ENCODE data around the gene AUTS2.
"Not testable (repeated sequence)": the region's sequence is repeated elsewhere in the genome, so short reads cannot be mapped to it uniquely, and the experiment has no call there.

The AUTS2 gene

DNA sequence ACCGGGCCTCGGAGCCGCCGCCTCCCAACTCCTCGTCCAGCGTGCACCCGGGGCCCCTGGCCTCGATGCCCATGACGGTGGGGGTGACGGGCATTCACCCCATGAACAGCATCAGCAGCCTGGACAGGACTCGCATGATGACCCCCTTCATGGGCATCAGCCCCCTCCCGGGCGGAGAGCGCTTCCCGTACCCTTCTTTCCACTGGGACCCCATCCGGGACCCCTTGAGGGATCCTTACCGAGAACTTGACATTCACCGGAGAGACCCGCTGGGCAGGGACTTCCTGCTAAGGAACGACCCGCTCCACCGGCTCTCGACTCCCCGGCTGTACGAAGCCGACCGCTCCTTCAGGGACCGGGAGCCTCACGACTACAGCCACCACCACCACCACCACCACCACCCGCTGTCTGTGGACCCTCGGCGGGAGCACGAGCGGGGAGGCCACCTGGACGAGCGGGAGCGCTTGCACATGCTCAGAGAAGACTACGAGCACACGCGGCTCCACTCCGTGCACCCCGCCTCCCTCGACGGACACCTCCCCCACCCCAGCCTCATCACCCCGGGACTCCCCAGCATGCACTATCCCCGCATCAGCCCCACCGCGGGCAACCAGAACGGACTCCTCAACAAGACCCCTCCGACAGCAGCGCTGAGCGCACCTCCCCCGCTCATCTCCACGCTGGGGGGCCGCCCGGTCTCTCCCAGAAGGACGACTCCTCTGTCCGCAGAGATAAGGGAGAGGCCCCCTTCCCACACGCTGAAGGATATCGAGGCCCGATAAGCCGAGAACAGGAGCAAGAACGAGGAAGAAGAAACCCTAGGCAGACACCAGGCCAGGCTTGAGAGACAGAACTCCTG, 1192.2 kb downstream of the AUTS2 start:
- DNase-seq, result no peak

DNA sequence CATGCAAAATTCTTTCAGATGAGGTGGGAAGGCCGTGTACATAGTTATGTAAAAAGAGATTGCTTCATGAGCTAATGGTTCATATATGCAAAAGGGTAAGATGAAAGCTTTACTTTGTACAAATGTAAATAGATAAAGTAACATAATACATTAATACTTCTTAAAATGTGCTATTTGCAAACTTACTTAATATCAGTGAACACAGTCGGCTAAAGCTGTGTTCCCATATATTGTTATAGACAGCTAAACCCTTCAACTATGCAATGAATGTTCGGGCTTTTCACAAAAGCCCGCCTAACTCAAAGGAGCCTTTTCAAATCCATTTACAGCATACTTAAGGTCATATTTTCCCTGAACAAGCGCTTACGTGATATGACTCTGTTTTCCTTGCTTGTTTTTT, 1193.1 kb downstream of the AUTS2 start:
- no peak for DNase-seq

GRCh38 chr7:70793060-70793459, 1194.8 kb downstream of the AUTS2 start:
- DNase-seq, result no peak

GRCh38 chr7:70793821-70794220, 1195.5 kb downstream of the AUTS2 start:
- no peak for DNase-seq

DNA sequence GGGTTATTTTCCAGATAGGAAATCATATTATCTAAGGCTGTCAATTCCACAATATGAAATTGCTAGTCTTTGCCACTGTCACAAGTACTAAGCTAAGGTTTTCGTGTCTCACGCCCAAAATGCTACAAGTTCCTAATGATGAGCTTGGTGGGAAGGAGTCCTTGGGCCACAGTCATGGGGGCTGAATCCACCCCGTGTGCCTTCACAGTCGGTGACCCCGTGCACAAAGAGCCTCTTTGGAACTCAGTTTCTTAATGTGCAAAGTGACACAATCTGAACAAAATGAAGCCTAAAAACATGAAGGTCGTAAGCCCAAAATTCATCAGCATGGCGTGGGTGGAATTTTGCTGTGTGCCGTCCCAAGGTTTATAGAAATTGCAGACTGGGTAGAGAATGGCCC, 1196.7 kb downstream of the AUTS2 start:
- no peak for DNase-seq

DNA sequence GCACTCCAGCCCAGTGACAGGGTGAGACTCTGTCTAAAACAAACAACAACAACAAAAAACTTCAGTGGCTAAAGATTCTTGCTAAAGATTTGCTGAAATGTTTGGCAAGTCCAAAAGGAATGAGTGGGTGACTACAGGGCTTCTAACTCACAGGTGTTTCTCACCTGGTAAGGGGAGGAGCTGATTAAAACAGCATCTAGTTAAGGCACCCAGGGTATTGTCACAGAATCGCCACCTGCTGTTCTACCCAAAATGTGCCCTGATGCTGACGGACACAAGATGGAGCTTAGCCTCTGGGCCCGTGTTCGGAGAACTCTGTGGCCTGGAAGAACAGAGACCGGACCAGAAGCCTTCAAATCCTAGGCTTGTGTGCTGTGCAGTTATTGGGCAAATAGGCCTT, 1197.7 kb downstream of the AUTS2 start:
- no peak for DNase-seq

DNA sequence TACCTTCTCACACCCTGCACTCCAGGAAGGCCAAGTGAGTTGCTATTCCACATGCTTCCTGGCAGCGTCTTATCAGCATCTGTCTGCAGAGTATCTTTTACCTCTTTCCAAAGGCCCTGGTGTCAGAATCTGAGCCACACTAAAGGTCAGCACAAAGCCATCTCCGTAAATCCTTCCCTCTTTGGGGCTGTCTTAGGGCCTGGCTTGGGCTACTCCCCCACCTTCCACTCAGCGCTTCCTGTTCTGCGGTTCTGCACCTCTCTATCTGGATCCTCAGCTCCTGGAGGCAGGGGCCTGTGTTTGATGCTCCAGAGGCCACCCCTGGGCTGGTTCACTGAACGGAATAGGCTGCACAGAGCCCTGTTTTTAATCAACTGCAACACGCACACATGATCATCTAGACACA, 1198.8 kb downstream of the AUTS2 start:
- DNase-seq, result peak; percentile 18

DNA sequence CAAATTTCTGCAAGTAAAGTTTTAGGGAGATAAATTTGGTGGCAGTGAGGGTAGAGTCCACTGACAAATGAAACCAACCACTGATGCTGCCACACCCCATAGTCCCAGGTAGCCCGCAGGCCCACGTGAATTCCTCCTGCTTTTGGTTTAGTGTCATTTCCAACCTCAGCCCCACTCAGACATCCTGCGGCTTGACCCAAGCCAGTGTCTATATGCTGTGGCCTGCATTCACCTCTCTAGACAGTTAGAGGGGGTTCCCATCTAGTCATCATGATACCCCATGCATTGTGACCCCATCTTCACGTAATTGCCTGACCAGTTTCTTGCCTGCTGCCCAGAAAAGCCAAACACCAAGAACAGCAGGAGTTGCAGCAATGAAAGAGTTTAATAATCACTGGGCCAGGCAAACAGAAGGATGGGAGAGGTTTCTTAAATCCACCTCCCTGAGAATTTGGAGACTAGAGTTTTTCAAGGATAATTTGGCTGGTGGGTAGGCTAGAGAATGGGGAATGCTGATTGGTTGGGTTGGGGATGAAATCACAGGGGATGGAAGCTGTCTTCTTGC, 1201.6 kb downstream of the AUTS2 start:
- no peak for DNase-seq

DNA sequence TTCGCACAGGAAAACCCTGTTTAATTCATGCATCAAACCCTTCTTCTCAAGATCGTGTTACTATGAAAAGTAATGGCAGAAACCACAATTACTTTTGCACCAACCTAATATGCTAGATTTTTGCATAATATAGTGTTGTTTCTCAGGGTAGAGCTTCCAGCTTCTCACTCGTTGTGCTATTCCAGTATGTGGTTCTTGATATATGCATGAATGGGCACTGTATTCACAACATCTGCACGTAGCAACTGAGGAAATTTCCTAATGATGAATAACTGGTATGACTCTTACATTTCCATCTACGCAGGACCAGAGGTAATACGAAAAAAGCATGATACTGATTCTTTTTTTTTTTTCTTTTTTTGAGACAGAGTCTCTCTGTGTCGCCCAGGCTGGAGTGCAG, 1207.1 kb downstream of the AUTS2 start:
- DNase-seq, result no peak

GRCh38 chr7:70807650-70808049, 1209.4 kb downstream of the AUTS2 start:
- DNase-seq, result no peak

GRCh38 chr7:70808876-70809275, 1210.6 kb downstream of the AUTS2 start:
- DNase-seq, result no peak

DNA sequence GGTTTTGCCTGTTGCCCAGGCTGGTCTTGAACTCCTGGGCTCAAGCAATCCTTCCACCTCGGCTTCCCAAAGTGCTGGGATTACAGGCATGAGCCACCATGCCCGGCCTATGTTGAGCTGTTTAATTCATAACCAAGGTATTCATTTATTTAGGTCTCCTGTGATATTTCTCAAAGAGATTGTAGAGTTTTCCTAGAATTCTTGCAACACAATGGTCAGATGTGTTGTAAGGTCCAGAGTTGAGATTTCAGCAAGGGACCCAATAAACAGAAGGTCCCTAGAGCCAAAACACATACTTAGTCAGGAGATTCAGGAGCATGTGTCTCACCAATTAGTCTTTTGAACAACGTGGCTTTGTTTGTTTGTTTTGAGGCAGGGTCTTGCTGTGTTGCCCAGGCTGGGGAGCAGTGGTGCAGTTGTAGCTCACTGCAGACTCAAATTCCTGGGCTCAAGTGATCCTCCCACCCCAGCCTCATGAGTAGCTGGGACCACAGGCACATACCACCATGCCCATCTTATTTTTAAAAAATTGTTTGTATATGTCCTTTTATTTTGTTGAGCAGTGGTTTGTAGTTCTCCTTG, 1212.4 kb downstream of the AUTS2 start:
- no peak for DNase-seq

DNA sequence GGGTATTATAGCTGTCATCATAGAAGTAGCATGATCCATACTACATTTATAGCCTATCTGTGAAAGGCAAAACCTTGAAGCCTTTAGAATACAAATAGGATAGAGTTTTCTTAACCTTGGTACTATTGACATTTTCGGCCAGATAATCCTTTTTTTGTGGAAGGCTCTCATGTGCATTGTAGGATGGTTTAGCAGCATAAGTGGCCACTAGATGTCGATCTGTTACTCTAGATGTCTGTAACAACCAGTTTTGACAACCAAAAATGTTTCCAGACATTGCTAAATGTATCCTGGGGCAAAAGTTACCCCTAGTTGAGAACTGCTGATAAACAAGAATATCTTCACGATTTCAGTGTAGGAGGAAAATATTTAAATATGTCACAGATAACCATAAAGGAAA, 1214.2 kb downstream of the AUTS2 start:
- DNase-seq, result no peak

- DNase-seq, result not testable (repeated sequence)
These were observed 1224.2 kb downstream of the AUTS2 start for GRCh38 chr7:70822490-70822889.

DNA sequence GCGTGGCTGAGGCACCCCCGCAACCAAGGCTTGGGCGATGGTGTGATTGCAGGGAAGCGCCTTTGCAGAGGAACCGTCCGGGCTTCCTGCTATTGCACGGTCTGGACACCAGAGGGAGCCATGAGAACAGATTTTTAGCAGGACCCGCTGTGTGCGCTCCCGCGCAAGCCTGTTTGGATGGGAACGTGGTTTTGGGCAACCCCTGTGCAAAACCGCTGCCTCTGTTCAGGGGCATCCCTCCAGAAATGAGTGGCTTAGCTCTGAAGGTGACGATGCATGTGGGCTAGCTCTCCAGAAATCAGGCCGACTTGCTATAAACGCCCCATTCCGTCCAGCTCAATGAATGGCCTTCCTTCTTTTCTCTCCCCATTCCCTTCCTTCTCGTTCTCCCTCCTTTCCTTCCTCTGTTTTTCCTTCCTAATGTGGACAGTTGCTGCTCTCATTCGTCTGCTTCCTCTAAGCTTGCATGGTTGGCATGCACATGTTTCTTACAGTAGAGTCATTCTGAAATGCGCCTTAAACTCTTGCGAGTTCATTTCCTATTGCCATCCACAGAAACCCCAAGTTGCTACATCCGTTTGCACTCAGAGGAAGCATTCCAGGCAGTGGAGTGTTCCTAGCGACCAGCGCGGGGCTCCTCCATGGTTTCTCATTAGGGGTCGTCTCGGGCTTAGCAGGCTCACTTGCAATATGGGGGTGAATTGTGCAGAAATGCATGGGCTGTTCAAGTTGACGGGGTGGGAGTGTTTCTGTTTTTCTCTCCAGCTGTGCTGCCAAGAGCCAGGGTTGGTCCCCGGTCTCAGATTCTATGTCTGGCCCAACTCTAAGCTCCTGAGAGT, 1231.2 kb downstream of the AUTS2 start:
- DNase-seq, result peak; percentile 72

DNA sequence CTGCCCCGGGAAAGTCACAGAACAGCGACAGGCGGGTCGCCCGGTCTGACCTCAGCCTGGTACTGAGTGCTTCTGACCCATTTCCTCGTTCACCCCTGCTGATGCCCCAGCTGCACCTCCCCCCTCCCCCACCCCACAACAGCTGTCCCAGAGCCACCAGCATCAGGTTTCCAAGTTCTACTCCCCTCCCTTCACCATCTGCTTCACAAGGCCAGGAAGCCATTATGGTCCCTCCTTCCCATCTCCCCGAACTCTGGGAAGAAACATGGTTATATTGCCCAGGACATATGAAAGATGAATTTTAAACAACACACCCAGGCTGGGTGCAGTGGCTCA, 1231.8 kb downstream of the AUTS2 start:
- no peak for DNase-seq

- no peak for DNase-seq
These were observed 1232.2 kb downstream of the AUTS2 start for GRCh38 chr7:70830426-70830825.

DNA sequence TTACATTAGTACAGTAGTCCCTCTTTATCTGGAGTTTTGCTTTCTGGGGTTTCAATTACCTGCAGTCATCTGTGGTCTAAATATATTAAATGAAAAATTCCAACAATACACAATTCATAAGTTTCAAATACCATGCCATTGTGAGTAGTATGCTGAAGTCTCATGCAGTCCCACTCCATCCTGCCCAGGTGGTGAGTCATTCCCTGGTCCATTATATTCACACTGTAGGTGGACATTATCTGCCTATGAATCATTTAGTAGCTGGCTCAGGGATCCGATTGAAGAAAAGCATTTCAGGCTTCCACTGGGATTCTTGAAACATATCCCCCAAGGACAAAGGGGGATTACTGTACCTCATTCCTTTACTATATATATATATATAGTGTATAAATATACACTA, 1235.5 kb downstream of the AUTS2 start:
- DNase-seq, result no peak

GRCh38 chr7:70834424-70834823, 1236.1 kb downstream of the AUTS2 start:
- no peak for DNase-seq

DNA sequence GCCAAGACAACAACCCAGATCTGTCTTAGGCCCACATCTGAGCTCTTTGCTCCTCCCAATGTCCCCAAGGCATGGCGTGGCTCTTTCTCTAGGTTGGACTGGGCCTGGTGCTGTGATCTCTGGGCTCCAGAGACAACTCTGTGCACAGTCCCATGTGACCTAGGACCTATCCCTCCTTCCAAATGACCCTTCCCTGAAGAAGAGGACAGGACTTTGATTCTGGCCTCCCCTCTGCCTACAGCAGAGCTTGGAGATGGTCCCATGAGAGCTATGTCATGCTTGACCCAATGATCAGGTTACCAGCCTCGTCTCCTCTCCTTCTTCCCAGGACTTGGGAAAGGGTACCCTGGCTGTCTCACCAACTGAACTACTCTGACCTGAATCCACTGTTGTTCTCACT, 1237.4 kb downstream of the AUTS2 start:
- DNase-seq, result no peak

- DNase-seq, result no peak
These were observed 1238.0 kb downstream of the AUTS2 start for GRCh38 chr7:70836279-70836678.

- DNase-seq, result no peak
These were observed 1238.7 kb downstream of the AUTS2 start for GRCh38 chr7:70836946-70837345.

- DNase-seq, result no peak
These were observed 1239.3 kb downstream of the AUTS2 start for GRCh38 chr7:70837589-70837988.
